Measurements from ENCODE around the gene DHX15. TPM values are rescaled to one million over a fixed set of nuclear protein-coding genes. Genes with fewer than 3 reads are reported as not detected.

Gene DHX15
- total RNA-seq = 10 to 100 TPM; 42.5 to 69.6 (median 48.0) TPM
- polyA plus RNA-seq = 10 to 100 TPM; 32.9 to 47.7 TPM
- long read RNA-seq, donor 1, transcript DHX15-201 (14 exons, 2,994 nt) = major isoform, 91 of 111 reads
- long read RNA-seq, donor 1, partial matches to known transcripts = 11 of 111 reads
- long read RNA-seq, donor 1, other reads (novel, unspliced or antisense) = 8 of 111 reads
- long read RNA-seq, donor 2, transcript DHX15-201 (14 exons, 2,994 nt) = major isoform, 72 of 90 reads
- long read RNA-seq, donor 2, partial matches to known transcripts = 10 of 90 reads
- long read RNA-seq, donor 2, other reads (novel, unspliced or antisense) = 7 of 90 reads
- long read RNA-seq, donor 3, transcript DHX15-201 (14 exons, 2,994 nt) = major isoform, 209 of 270 reads
- long read RNA-seq, donor 3, partial matches to known transcripts = 41 of 270 reads
- long read RNA-seq, donor 3, other reads (novel, unspliced or antisense) = 17 of 270 reads

DNA sequence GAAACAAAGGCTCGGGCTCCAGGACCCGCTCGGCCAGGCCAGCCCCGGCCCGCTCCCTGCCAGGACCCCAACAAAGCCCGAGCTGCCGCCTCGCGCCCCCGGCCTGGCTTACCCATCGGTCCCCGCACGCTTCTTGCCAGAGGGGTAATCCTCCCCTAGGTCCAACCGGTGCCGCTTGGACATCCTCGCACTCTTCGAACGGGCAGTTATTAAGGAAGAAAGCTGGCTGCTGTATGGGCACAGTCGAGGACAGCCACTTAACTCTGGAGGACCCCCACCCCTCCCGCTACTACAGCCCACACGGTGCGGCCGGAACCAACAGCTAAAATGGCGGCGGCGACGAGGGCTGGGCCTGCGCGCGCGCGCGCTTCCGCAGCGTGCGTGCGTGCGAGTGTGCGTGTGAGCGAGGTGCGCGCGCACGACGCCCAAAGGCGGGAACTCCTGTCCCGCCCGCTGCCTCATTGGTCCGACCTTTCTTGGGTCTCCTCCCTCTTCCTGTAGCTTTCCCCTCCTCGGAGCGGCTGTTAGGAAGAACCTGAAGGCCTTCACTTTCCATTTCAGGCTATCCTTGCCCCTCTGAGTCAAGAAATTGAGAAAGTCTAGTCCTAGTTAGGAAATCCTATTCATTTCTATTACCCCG is at the start of gene DHX15:
DHX15 (minus strand) TSS at position 344 of the 640 bp plus-strand sequence; CDS start at position 183, 161 bp downstream.
- ATAC-seq = peak; percentile 96 to 99 (median 98)
- peaks cover 0 to 53% (median 42%) of the 10 kb centered on the region in 9 donors for H3K4me1 ChIP-seq
- H3K36me3 ChIP-seq = peaks cover 0 to 13% (median 0%) of the 10 kb centered on the region in 9 donors
- H3K27me3 ChIP-seq = no peaks in the 10 kb centered on the region
- 0% methylated on average over 51 to 52 of the region's 52 CpGs for WGBS, 2 donors
- H3K4me3 ChIP-seq = peak within 1 kb of the TSS; percentile 70 to 100 (median 94)
- peak; percentile 95 for DNase-seq
- no peaks in the 10 kb centered on the region for H3K9me3 ChIP-seq
- TF ChIP-seq, protein P1, sequence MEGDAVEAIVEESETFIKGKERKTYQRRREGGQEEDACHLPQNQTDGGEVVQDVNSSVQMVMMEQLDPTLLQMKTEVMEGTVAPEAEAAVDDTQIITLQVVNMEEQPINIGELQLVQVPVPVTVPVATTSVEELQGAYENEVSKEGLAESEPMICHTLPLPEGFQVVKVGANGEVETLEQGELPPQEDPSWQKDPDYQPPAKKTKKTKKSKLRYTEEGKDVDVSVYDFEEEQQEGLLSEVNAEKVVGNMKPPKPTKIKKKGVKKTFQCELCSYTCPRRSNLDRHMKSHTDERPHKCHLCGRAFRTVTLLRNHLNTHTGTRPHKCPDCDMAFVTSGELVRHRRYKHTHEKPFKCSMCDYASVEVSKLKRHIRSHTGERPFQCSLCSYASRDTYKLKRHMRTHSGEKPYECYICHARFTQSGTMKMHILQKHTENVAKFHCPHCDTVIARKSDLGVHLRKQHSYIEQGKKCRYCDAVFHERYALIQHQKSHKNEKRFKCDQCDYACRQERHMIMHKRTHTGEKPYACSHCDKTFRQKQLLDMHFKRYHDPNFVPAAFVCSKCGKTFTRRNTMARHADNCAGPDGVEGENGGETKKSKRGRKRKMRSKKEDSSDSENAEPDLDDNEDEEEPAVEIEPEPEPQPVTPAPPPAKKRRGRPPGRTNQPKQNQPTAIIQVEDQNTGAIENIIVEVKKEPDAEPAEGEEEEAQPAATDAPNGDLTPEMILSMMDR (IDR thresholded peaks at IDR 0.05) = no peak
- H3K27ac ChIP-seq = peak within 1 kb of the TSS; percentile 92 to 99 (median 98)
- intact Hi-C loops (cut with DNase I) = loop anchor here in 6 of 10 donors (5.0 to 10.0 kb wide), 7 partner anchors 112 to 570 kb away; partner anchors contain the start of genes SOD3 (in 4 of the 6) and CCDC149 (in 2 of the 6)

DNA sequence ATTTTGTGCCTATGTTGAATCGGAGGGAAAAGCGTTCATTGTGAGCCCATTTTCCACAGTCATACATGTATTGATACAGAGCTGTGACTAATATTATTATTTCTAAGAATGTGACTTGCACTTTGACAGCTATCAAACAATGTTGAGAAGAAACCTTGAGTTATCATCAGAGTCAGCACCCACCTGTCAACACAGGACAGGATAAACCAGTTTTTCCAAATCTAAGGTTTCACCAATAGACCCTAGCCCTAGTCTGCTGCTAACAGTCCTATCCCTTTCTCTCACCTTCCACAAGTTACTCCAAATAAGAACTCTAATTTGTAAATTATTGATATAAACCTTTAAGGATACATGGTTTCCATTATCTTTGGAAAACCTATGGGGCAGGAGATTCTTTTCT is 47.7 kb upstream of the DHX15 start:
- no peak overlapping the region for H3K4me3 ChIP-seq
- no peak overlapping the region for H3K27ac ChIP-seq
- intact Hi-C loops (cut with DNase I) = no loop called here
- no peak for DNase-seq
- 94 to 95% methylated on average over 2 of the region's 2 CpGs for WGBS, 2 donors
- no peak for ATAC-seq
- H3K27me3 ChIP-seq = no peaks in the 10 kb centered on the region
- no peaks in the 10 kb centered on the region for H3K36me3 ChIP-seq
- no peaks in the 10 kb centered on the region for H3K4me1 ChIP-seq
- no peaks in the 10 kb centered on the region for H3K9me3 ChIP-seq
- TF ChIP-seq, protein P1 (IDR thresholded peaks at IDR 0.05) = no peak

DNA sequence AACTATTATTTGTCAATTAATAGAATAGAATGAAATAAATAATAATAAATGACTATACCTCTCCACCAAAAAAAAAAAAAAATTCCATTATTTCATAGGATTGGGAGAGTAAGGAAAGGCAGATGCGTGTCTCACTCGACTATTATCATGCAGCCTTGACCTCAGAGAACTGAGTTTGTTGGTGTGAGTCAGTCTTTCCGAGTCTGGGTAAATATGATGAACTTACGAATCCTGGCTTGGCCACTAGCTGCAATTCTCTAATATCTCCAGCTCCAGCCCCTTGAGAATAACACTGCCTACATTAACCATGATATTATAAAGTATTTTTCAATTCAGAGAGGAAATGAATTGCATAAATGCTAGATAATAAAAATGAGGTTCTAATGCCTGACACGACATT is 46.6 kb upstream of the DHX15 start:
- WGBS, 2 donors = 31 to 54% methylated on average over 5 of the region's 5 CpGs
- Histone ChIP-seq H3K9me3 (no peaks in the 10 kb centered on the region), H3K27ac (peak overlapping the region in 1 of 10 donors; percentile 60), H3K36me3 (no peaks in the 10 kb centered on the region), H3K4me1 (no peaks in the 10 kb centered on the region), H3K27me3 (no peaks in the 10 kb centered on the region), H3K4me3 (no peak overlapping the region)
- intact Hi-C loops (cut with DNase I) = no loop called here
- TF ChIP-seq, protein P1 (IDR thresholded peaks at IDR 0.05) = no peak
- ATAC-seq (peak in 5 of 8 donors; percentile 42 to 79 (median 70)), DNase-seq (peak in 1 of 2 donors; percentile 19)

DNA sequence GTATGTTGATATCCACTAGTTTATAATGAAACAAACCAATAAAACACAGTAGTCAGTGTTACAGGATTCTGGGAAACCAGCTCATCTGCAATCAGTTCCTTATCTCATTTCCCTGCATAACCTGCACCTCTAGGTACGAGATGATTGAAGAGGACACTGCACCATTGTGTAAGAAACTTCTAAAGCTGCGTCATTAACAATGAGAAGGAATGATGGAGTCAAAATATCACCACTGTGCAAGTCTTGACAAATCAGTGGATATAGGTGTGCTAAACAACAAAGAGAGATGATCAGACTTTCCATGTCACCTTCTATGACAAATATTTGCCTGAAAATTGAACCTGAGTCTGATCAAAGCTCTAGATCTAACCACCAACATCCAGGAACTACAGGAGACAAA is 40.7 kb upstream of the DHX15 start:
- Histone ChIP-seq H3K27me3 (no peaks in the 10 kb centered on the region), H3K36me3 (no peaks in the 10 kb centered on the region), H3K4me1 (no peaks in the 10 kb centered on the region), H3K27ac (no peak overlapping the region), H3K9me3 (peaks cover 0 to 15% (median 7%) of the 10 kb centered on the region in 11 donors), H3K4me3 (no peak overlapping the region)
- TF ChIP-seq, protein P1 (IDR thresholded peaks at IDR 0.05) = no peak
- intact Hi-C loops (cut with DNase I) = no loop called here
- DNase-seq = no peak
- no peak for ATAC-seq
- 50 to 61% methylated on average over 2 of the region's 2 CpGs for WGBS, 2 donors
